ENCODE results near the gene CHMP6.

GRCh38 chr17:81025741-81026129, 34.1 kb downstream of the CHMP6 start:
- TF ChIP-seq CTCF (IDR thresholded peaks at IDR 0.05) (no peak), POLR2A (IDR thresholded peaks at IDR 0.05) (no peak)
